Measurements from ENCODE around the gene MAST4. TPM values are rescaled to one million over a fixed set of nuclear protein-coding genes. Genes with fewer than 3 reads are reported as not detected.

MAST4 gene
- total and polyA plus RNA-seq, 12 donors = 29.6 to 93.3 (median 76.6) TPM

DNA sequence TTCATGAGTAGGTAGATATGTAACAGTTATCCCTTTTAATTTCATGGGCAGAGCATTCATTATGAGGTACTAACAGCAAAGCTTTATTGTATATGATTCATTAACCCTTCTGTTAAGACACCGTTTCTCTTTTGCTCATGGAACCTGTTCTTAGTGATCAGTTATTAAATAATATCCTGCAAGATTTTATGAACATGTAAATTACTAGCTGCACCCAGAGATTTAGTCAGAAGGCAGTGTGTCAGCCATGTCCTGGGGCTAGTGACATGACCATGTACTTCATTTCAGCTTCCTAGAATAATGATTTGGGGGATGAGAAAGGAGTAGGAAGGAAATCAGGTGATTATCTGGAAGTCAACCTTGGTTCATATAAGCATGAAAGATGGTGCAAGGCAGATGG lies 7.0 kb downstream of the MAST4 start:
- H3K4me3 ChIP-seq = no peak overlapping the region
- H3K27me3 ChIP-seq = peaks cover 0 to 24% (median 0%) of the 10 kb centered on the region in 7 donors
- H3K27ac ChIP-seq = no peak overlapping the region
- no peaks in the 10 kb centered on the region for H3K36me3 ChIP-seq
- peaks cover 0 to 37% (median 7%) of the 10 kb centered on the region in 9 donors for H3K4me1 ChIP-seq
- TF ChIP-seq, protein P1, sequence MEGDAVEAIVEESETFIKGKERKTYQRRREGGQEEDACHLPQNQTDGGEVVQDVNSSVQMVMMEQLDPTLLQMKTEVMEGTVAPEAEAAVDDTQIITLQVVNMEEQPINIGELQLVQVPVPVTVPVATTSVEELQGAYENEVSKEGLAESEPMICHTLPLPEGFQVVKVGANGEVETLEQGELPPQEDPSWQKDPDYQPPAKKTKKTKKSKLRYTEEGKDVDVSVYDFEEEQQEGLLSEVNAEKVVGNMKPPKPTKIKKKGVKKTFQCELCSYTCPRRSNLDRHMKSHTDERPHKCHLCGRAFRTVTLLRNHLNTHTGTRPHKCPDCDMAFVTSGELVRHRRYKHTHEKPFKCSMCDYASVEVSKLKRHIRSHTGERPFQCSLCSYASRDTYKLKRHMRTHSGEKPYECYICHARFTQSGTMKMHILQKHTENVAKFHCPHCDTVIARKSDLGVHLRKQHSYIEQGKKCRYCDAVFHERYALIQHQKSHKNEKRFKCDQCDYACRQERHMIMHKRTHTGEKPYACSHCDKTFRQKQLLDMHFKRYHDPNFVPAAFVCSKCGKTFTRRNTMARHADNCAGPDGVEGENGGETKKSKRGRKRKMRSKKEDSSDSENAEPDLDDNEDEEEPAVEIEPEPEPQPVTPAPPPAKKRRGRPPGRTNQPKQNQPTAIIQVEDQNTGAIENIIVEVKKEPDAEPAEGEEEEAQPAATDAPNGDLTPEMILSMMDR (IDR thresholded peaks at IDR 0.05) = no peak
- ATAC-seq (no peak), DNase-seq (no peak)
- no peaks in the 10 kb centered on the region for H3K9me3 ChIP-seq
- intact Hi-C loops (cut with DNase I) = loop anchor here in 2 of 10 donors (10.0 kb wide), 2 partner anchors 122 to 142 kb away; no protein-coding TSS in a partner anchor
- 88 to 94% methylated on average over 1 of the region's 1 CpG for WGBS, 2 donors

GRCh38 chr5:66603881-66604280 lies 7.7 kb downstream of the MAST4 start:
- Histone ChIP-seq H3K9me3 (no peaks in the 10 kb centered on the region), H3K27ac (no peak overlapping the region), H3K36me3 (no peaks in the 10 kb centered on the region), H3K4me1 (peaks cover 0 to 30% (median 0%) of the 10 kb centered on the region in 9 donors), H3K4me3 (no peak overlapping the region), H3K27me3 (peaks cover 0 to 17% (median 0%) of the 10 kb centered on the region in 7 donors)
- DNase-seq (no peak), ATAC-seq (no peak)
- TF ChIP-seq, protein P1 (IDR thresholded peaks at IDR 0.05) = no peak
- WGBS, 2 donors = 86 to 95% methylated on average over 4 of the region's 4 CpGs
- intact Hi-C loops (cut with DNase I) = loop anchor here in 2 of 10 donors (10.0 kb wide), 2 partner anchors 121 to 141 kb away; no protein-coding TSS in a partner anchor

- 97 to 100% methylated on average over 2 of the region's 2 CpGs for WGBS, 2 donors
- DNase-seq = no peak
- Histone ChIP-seq H3K4me3 (no peak overlapping the region), H3K4me1 (peaks cover 0 to 34% (median 7%) of the 10 kb centered on the region in 9 donors), H3K9me3 (no peaks in the 10 kb centered on the region), H3K36me3 (no peaks in the 10 kb centered on the region), H3K27ac (no peak overlapping the region), H3K27me3 (no peaks in the 10 kb centered on the region)
- TF ChIP-seq, protein P1 (IDR thresholded peaks at IDR 0.05) = no peak
- ATAC-seq = no peak
- intact Hi-C loops (cut with DNase I) = loop anchor here in 2 of 10 donors (10.0 kb wide), 2 partner anchors 118 to 138 kb away; no protein-coding TSS in a partner anchor
These were observed 10.5 kb downstream of the MAST4 start for GRCh38 chr5:66606713-66607112.

GRCh38 chr5:66608501-66608900 lies 12.3 kb downstream of the MAST4 start:
- no peak overlapping the region for H3K27ac ChIP-seq
- H3K4me3 ChIP-seq = no peak overlapping the region
- H3K27me3 ChIP-seq = no peaks in the 10 kb centered on the region
- WGBS, 2 donors = 78 to 89% methylated on average over 6 of the region's 6 CpGs
- intact Hi-C loops (cut with DNase I) = loop anchor here in 2 of 10 donors (10.0 kb wide), 2 partner anchors 116 to 136 kb away; no protein-coding TSS in a partner anchor
- TF ChIP-seq, protein P1 (IDR thresholded peaks at IDR 0.05) = no peak
- DNase-seq = no peak
- peaks cover 0 to 49% (median 6%) of the 10 kb centered on the region in 9 donors for H3K4me1 ChIP-seq
- H3K9me3 ChIP-seq = no peaks in the 10 kb centered on the region
- no peaks in the 10 kb centered on the region for H3K36me3 ChIP-seq
- ATAC-seq = no peak
